HG03575 (cell line): ENCODE results near the gene PSTPIP1.

Source experiments
- ATAC-seq: cut with Tn5 transposase; IDR thresholded peaks from one replicate; pipeline ENCODE4 v1.9.1; 2021; ENCODE audit not compliant: unreplicated experiment, insufficient number of reproducible peaks, low FRiP score; ENCODE audit errors: extremely low read depth

PSTPIP1 gene

DNA sequence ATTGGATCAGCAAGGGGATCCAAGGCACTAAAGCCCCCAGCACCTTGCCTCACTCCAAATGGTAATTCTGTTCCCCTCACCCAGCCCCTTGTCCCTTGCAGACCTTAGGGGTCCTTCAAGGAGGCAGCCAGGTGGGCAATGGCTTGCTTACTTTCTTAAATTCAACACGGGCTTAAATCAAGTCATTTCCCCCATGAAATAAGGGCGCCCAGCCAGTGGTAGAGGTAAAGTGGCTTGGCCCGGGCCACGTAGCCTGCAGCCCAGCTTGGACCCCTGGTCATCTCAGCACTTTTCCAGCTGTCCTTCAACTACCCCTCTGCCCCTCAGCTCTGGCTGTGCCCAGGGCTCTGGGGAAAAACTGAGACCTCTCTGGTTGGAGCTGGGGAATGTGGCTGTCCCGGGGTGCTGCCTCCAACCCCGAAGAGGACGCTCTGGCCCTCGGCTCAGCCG, 1.2 kb downstream of the PSTPIP1 start:
- ATAC-seq = no peak

GRCh38 chr15:76996526-76997401, 1.8 kb downstream of the PSTPIP1 start:
- ATAC-seq = no peak

GRCh38 chr15:76998663-76999285, 3.8 kb downstream of the PSTPIP1 start:
- no peak for ATAC-seq

- no peak for ATAC-seq
Measured at GRCh38 chr15:76999996-77000395, 5.1 kb downstream of the PSTPIP1 start.

DNA sequence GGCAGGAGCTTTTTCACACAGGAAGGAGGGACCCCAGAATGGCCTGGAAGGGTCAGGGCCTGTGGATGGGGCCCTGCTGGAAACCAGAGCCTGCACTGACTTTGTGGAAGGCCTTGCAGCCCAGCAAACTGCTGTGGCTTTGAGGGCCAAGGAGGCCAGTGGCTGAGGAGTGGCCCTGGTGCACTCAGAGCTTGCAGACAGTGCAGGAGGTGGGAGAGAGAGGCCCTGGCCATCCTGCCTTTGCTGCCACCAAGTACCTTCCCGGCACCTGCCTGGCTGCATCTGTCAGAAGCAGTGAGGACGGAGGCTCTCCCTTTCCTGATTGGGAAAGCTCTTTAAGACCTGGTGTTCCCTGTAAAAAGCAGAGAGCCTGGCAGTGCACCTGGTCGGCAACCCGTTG, 6.4 kb downstream of the PSTPIP1 start:
- no peak for ATAC-seq

DNA sequence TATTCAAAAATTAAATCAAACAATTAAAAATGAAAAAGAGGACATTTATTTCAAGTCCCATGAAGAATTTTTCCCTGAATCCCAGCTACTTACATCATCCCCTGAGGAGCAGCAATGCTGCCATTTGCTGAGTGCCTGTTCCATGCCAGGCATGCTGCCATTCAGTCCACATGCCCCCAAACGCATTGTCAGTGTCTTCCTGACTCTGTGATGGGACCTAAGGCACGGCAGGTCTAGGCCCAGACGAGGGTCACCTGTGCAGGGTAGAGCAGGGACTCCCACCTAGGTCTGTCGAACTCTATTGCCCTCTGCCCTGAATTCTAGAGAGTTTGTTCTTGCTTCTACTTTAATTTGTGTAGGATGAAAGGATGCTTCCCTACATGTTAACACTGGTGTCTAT, 7.0 kb downstream of the PSTPIP1 start:
- no peak for ATAC-seq

DNA sequence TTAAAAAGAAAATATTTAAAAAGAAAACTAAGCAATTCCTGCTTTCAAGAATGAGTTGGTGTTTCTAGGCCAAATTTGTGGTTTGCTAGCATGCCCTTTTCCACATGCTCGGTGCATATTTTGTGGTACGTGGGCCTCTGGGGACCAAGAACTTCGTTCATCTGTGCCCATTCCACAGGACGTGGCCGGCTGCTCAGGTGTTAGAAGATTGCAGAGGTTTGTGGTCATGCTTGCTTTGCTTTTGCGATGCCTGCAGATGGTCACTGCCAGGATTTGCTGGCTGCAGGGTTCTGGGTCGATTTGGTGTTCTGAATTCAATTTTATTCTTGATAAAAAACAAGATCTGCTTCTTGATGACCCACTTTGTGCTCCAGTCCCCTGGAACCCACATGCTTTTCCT, 7.5 kb downstream of the PSTPIP1 start:
- ATAC-seq = no peak

DNA sequence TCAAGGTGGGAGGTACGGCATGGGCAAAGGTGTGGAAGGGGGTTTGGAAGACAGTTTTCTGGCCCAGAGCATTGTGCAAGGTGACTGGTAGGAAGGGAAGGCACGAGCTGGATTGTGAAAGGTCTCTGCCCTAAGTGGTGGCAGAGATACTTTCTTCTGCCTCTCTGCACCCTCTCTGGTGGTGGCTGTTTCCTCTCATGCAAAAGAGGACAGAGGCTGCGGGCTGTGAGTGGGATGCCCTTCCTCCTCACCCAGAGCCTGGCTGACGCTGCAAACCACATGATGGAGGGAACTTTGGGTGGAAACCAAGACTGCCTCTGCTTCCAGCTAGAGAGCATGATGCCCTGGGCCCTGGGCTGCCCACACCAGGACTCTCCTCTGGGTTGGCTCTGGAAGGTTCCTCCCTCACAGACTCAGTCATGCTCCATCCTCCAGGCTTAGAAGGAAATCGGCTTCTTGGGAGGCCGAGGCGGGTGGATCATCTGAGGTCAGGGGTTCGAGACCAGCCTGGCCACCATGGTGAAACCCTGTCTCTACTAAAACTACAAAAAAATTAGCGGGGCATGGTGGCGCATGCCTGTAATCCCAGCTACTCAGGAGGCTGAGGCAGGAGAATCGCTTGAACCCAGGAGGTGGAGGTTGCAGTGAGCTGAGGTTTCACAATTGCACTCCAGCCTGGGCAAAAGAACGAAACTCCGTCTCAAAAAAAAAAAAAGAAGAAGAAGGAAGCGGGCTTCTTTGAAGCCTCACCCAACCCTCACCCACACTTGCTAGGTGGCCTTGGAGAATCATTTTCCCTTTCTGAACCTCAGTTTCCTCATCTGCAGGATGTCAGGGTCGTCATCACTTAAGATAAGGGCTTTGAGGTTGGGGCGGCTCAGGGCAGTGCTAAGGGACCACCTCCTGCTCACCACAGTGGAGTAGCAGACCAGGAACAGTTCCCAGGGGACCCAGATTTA, 8.3 kb downstream of the PSTPIP1 start:
- peak; percentile 40 for ATAC-seq

DNA sequence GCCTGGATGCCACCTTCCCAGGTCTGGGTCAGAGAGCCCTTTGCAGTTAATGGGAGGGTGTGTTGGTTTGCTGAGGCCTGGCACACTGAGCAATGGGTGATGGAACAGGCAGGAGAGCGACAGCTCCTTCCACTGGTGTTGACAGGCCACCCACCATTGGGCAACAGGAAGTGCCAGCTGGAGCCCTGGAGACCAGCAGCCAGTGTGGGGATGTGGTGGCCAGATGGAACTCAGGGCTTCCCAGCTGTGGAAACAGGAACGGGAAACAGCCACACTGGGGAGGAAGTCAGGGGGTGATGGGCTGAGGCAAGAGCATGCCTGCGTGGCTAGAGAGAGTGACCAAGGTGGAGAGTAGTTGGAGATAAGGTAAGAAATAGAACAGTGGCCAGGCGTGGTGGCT, 9.3 kb downstream of the PSTPIP1 start:
- ATAC-seq = no peak

DNA sequence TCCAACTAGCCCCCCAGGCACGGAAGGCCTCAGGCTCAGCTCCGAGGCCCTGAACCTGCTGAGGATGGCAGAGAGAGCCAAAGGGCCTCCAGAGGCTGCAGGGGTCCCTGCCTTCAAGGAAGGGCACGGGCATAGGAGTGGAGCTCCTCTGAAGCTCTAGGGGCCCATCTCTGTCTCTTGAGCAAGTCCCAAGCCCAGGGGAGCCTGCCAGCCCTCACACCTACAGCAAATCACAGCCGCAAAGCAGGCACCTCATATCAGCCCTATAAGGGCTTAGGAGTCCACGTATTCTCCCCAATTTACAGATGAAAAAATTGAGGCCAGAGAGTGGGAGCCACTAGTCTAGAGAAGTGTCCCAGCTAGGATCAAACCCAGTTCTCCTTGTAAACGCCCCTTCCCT, 14.2 kb downstream of the PSTPIP1 start:
- ATAC-seq = no peak

GRCh38 chr15:77009646-77010311, 14.9 kb downstream of the PSTPIP1 start:
- no peak for ATAC-seq

DNA sequence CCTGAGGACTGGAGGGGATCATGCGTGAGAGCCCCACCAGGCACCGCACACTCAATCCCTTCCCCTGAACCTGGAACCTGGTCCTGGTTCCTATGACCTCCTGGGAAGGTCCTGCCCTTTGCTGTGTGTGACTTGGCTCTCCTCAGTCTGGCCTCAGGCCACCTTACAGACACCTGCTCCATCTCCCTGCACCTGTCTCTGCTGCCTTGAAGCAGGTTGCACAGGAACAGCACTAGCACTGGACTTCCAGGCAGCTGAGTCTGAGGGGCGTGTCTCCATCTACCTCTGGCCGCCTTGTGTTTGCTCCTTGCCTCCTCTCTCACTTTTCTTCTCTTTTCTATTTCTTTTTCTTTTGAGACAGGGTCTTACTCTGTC, 15.4 kb downstream of the PSTPIP1 start:
- ATAC-seq = no peak

DNA sequence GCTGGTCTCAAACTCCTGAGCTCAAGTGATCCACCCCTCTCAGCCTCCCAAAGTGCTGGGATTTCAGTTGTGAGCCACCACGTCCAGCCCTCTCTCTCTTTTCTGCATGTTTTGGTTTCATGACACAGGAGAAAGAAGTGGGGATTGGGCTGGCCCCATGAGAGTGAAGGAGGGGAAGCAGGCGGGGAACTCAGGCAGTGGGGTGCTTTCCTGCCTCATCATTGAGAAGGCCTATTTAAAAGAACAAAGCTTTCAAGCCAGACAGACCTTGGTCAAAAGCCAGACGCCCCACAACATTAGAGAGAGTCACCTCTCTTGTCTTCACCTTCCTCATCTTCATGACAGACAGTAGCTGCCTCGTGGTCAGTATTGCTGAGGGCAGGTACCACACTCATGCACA, 15.9 kb downstream of the PSTPIP1 start:
- ATAC-seq = no peak

- ATAC-seq = no peak
Measured at GRCh38 chr15:77012117-77012712, 17.3 kb downstream of the PSTPIP1 start.

DNA sequence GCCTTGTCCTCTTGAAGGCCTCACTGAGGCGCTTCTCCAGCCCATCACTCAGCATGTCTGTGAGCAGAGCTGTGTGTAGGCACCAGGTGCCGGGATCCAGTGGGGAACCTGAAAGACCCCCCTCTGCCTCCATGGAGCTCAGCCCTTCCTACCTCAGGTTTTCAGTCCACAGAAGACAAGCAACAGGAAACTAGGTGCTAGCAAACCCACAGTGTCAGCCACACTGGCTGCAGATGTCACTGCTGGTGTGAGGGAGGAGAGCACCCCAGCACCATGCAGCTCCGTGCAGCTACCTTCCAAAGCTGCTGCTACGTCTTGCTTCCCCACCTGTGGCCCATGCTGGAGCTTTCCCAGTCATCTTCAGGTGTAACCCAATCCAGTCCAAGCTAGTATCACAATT, 17.9 kb downstream of the PSTPIP1 start:
- ATAC-seq = no peak

- no peak for ATAC-seq
Measured at GRCh38 chr15:77013776-77014131, 18.8 kb downstream of the PSTPIP1 start.

- no peak for ATAC-seq
Measured at GRCh38 chr15:77014132-77015081, 19.5 kb downstream of the PSTPIP1 start.
